Neuron (in vitro differentiated cells): ENCODE measurements around the gene ARMC9.

Experiments
- H2AFZ ChIP-seq: one replicate; pipeline ENCODE4 v1.6.1; 2013; ENCODE audit warnings: low read depth, mild to moderate bottlenecking, inconsistent platforms, low read length, moderate library complexity
- H3K27me3 ChIP-seq: one replicate; pipeline ENCODE4 v1.6.1; 2013; ENCODE audit warnings: low read length; ENCODE audit not compliant: insufficient read depth
- H3K36me3 ChIP-seq: one replicate; pipeline ENCODE4 v1.6.1; 2013; ENCODE audit warnings: low read length; ENCODE audit not compliant: insufficient read depth
- H3K4me1 ChIP-seq: one replicate; pipeline ENCODE4 v1.6.1; 2013; ENCODE audit warnings: low read length; ENCODE audit not compliant: insufficient read depth
- H3K4me3 ChIP-seq: 2 replicates; pipeline ENCODE4 v1.5.1; 2013; ENCODE audit warnings: mild to moderate bottlenecking, low read length, moderate library complexity
- H3K9me3 ChIP-seq: one replicate; pipeline ENCODE4 v1.6.1; 2013; ENCODE audit warnings: low read length

Gene ARMC9

GRCh38 chr2:231222318-231223000 is 24.0 kb downstream of the ARMC9 start:
- Histone ChIP-seq H2AFZ (no peak overlapping the region), H3K27me3 (no peaks in the 10 kb centered on the region), H3K36me3 (peaks cover 60% of the 10 kb centered on the region), H3K9me3 (no peaks in the 10 kb centered on the region), H3K4me3 (no peak overlapping the region), H3K4me1 (no peaks in the 10 kb centered on the region)

GRCh38 chr2:231223001-231223375 is 24.6 kb downstream of the ARMC9 start:
- Histone ChIP-seq H3K36me3 (peaks cover 55% of the 10 kb centered on the region), H3K27me3 (no peaks in the 10 kb centered on the region), H3K4me1 (no peaks in the 10 kb centered on the region), H3K4me3 (no peak overlapping the region), H3K9me3 (no peaks in the 10 kb centered on the region), H2AFZ (no peak overlapping the region)

- peaks cover 50% of the 10 kb centered on the region for H3K36me3 ChIP-seq
- H3K9me3 ChIP-seq, result no peaks in the 10 kb centered on the region
- no peak overlapping the region for H2AFZ ChIP-seq
- H3K27me3 ChIP-seq, result no peaks in the 10 kb centered on the region
- no peak overlapping the region for H3K4me3 ChIP-seq
- H3K4me1 ChIP-seq, result peaks cover 2% of the 10 kb centered on the region
Observed at GRCh38 chr2:231223458-231223976, 25.1 kb downstream of the ARMC9 start.

GRCh38 chr2:231227310-231228162 is 29.1 kb downstream of the ARMC9 start:
- H3K9me3 ChIP-seq, result no peaks in the 10 kb centered on the region
- peaks cover 23% of the 10 kb centered on the region for H3K36me3 ChIP-seq

GRCh38 chr2:231228223-231228622 is 29.8 kb downstream of the ARMC9 start:
- Histone ChIP-seq H3K27me3 (no peaks in the 10 kb centered on the region), H3K36me3 (peaks cover 17% of the 10 kb centered on the region), H2AFZ (no peak overlapping the region), H3K9me3 (no peaks in the 10 kb centered on the region), H3K4me1 (peaks cover 10% of the 10 kb centered on the region), H3K4me3 (no peak overlapping the region)

More at GRCh38 chr2:231227310-231228162, 29.1 kb downstream of the ARMC9 start:
- Histone ChIP-seq H3K27me3 (no peaks in the 10 kb centered on the region), H3K4me1 (peaks cover 10% of the 10 kb centered on the region), H2AFZ (no peak overlapping the region), H3K4me3 (no peak overlapping the region)

- no peaks in the 10 kb centered on the region for H3K27me3 ChIP-seq
- H2AFZ ChIP-seq, result no peak overlapping the region
- peaks cover 10% of the 10 kb centered on the region for H3K4me1 ChIP-seq
- H3K36me3 ChIP-seq, result peaks cover 11% of the 10 kb centered on the region
- no peak overlapping the region for H3K4me3 ChIP-seq
- H3K9me3 ChIP-seq, result no peaks in the 10 kb centered on the region
Observed at GRCh38 chr2:231228974-231229529, 30.6 kb downstream of the ARMC9 start.

GRCh38 chr2:231235217-231235616 is 36.8 kb downstream of the ARMC9 start:
- Histone ChIP-seq H3K9me3 (no peaks in the 10 kb centered on the region), H3K27me3 (no peaks in the 10 kb centered on the region), H2AFZ (no peak overlapping the region), H3K4me1 (no peaks in the 10 kb centered on the region), H3K36me3 (peaks cover 34% of the 10 kb centered on the region), H3K4me3 (no peak overlapping the region)

- Histone ChIP-seq H3K27me3 (no peaks in the 10 kb centered on the region), H3K9me3 (no peaks in the 10 kb centered on the region), H2AFZ (no peak overlapping the region), H3K4me1 (no peaks in the 10 kb centered on the region), H3K4me3 (no peak overlapping the region), H3K36me3 (peaks cover 48% of the 10 kb centered on the region)
Observed at GRCh38 chr2:231238689-231239088, 40.3 kb downstream of the ARMC9 start.

- no peaks in the 10 kb centered on the region for H3K27me3 ChIP-seq
- no peak overlapping the region for H2AFZ ChIP-seq
- no peak overlapping the region for H3K4me3 ChIP-seq
- peaks cover 50% of the 10 kb centered on the region for H3K36me3 ChIP-seq
- H3K9me3 ChIP-seq, result no peaks in the 10 kb centered on the region
- no peaks in the 10 kb centered on the region for H3K4me1 ChIP-seq
Observed at GRCh38 chr2:231239751-231240150, 41.3 kb downstream of the ARMC9 start.

- Histone ChIP-seq H3K4me3 (no peak overlapping the region), H3K36me3 (peaks cover 54% of the 10 kb centered on the region), H3K9me3 (no peaks in the 10 kb centered on the region), H3K4me1 (no peaks in the 10 kb centered on the region), H2AFZ (no peak overlapping the region), H3K27me3 (no peaks in the 10 kb centered on the region)
Observed at GRCh38 chr2:231241755-231242507, 43.5 kb downstream of the ARMC9 start.

GRCh38 chr2:231243866-231244265 is 45.4 kb downstream of the ARMC9 start:
- Histone ChIP-seq H3K36me3 (peaks cover 48% of the 10 kb centered on the region), H3K9me3 (no peaks in the 10 kb centered on the region), H3K4me1 (no peaks in the 10 kb centered on the region), H3K4me3 (no peak overlapping the region), H2AFZ (no peak overlapping the region), H3K27me3 (no peaks in the 10 kb centered on the region)

- peaks cover 42% of the 10 kb centered on the region for H3K36me3 ChIP-seq
- H3K9me3 ChIP-seq, result no peaks in the 10 kb centered on the region
- H3K4me3 ChIP-seq, result no peak overlapping the region
- no peaks in the 10 kb centered on the region for H3K27me3 ChIP-seq
- H2AFZ ChIP-seq, result no peak overlapping the region
- H3K4me1 ChIP-seq, result no peaks in the 10 kb centered on the region
Observed at GRCh38 chr2:231244382-231245248, 46.2 kb downstream of the ARMC9 start.
